Measurements from ENCODE around the gene MSH5. TPM values are rescaled to one million over a fixed set of nuclear protein-coding genes. Genes with fewer than 3 reads are reported as not detected.

The MSH5 gene
- total RNA-seq, 3 donors from 2014 or later (not counting 1 experiment from before 2014, with no cell fraction given), result 28.2 to 44.6 (median 43.7) TPM

GRCh38 chr6:31723245-31723979, 16.4 kb upstream of the MSH5 start, which contains the start of gene MPIG6B:
Gene MPIG6B (plus strand): TSS chr6:31723373. CDS start chr6:31723384, 11 bp downstream.
- peaks cover 0 to 4% of the 10 kb centered on the region in 2 donors for H3K27me3 Mint-ChIP-seq (ENCODE audit: low read depth in 2 of 2)
- H3K27me3 ChIP-seq (ENCODE audit: control insufficient read depth, insufficient read depth, low read length), result no peaks in the 10 kb centered on the region
- peak within 1 kb of the TSS; percentile 22 for H3K27ac ChIP-seq (ENCODE audit: low read length)
- WGBS (ENCODE audit: insufficient coverage), result 49% methylated on average over 45 of the region's 46 CpGs
- H3K4me1 ChIP-seq (ENCODE audit: control insufficient read depth, insufficient read depth, low read length), result peaks cover 37% of the 10 kb centered on the region
- H3K36me3 ChIP-seq (ENCODE audit: control insufficient read depth, insufficient read depth, low read length), result peaks cover 10% of the 10 kb centered on the region
- no peaks in the 10 kb centered on the region for H3K9me3 Mint-ChIP-seq
- peaks cover 16% of the 10 kb centered on the region for H3K36me3 Mint-ChIP-seq
- peaks cover 39 to 43% of the 10 kb centered on the region in 2 donors for H3K4me1 Mint-ChIP-seq
- H3K27ac Mint-ChIP-seq, result peak within 1 kb of the TSS; percentile 9 to 87
- no peaks in the 10 kb centered on the region for H3K9me3 ChIP-seq (ENCODE audit: control insufficient read depth, insufficient read depth, low read length)
- DNase-seq, result no peak
- H3K4me3 ChIP-seq (ENCODE audit: low read length), result no peak within 1 kb of the TSS
- peak in 2 of 3 donors; percentile 36 to 71 for ATAC-seq
- H3K4me3 Mint-ChIP-seq, result peak within 1 kb of the TSS; percentile 81
- TF ChIP-seq CTCF (IDR thresholded peaks at IDR 0.05), result no peak
- intact Hi-C loops (cut with micrococcal nuclease), result no loop called here

- no peak overlapping the region for H3K4me3 ChIP-seq (ENCODE audit: low read length)
- peaks cover 10% of the 10 kb centered on the region for H3K36me3 ChIP-seq (ENCODE audit: control insufficient read depth, insufficient read depth, low read length)
- H3K4me1 ChIP-seq (ENCODE audit: control insufficient read depth, insufficient read depth, low read length), result peaks cover 44% of the 10 kb centered on the region
- H3K27ac Mint-ChIP-seq, result peak overlapping the region in 1 of 2 donors; percentile 87
- no peak for TF ChIP-seq CTCF (IDR thresholded peaks at IDR 0.05)
- no peak for ATAC-seq
- H3K9me3 Mint-ChIP-seq, result no peaks in the 10 kb centered on the region
- no peaks in the 10 kb centered on the region for H3K9me3 ChIP-seq (ENCODE audit: control insufficient read depth, insufficient read depth, low read length)
- peaks cover 46 to 50% of the 10 kb centered on the region in 2 donors for H3K4me1 Mint-ChIP-seq
- peak overlapping the region; percentile 81 for H3K4me3 Mint-ChIP-seq
- no peak overlapping the region for H3K27ac ChIP-seq (ENCODE audit: low read length)
- H3K36me3 Mint-ChIP-seq, result peaks cover 16% of the 10 kb centered on the region
- intact Hi-C loops (cut with micrococcal nuclease), result no loop called here
- DNase-seq, result no peak
- H3K27me3 Mint-ChIP-seq (ENCODE audit: low read depth in 2 of 2), result peaks cover 0 to 4% of the 10 kb centered on the region in 2 donors
- WGBS (ENCODE audit: insufficient coverage), result 91% methylated on average over 25 of the region's 25 CpGs
- H3K27me3 ChIP-seq (ENCODE audit: control insufficient read depth, insufficient read depth, low read length), result no peaks in the 10 kb centered on the region
Observed at GRCh38 chr6:31723980-31724691, 15.7 kb upstream of the MSH5 start.

- no peak for ATAC-seq
- Histone ChIP-seq H3K36me3 (ENCODE audit: control insufficient read depth, insufficient read depth, low read length) (peaks cover 16% of the 10 kb centered on the region), H3K27me3 (ENCODE audit: control insufficient read depth, insufficient read depth, low read length) (no peaks in the 10 kb centered on the region), H3K9me3 (ENCODE audit: control insufficient read depth, insufficient read depth, low read length) (no peaks in the 10 kb centered on the region), H3K4me3 (ENCODE audit: low read length) (no peak overlapping the region), H3K4me1 (ENCODE audit: control insufficient read depth, insufficient read depth, low read length) (peaks cover 60% of the 10 kb centered on the region), H3K27ac (ENCODE audit: low read length) (no peak overlapping the region)
- intact Hi-C loops (cut with micrococcal nuclease), result no loop called here
- Mint-ChIP-seq H3K4me3 (no peak overlapping the region), H3K9me3 (no peaks in the 10 kb centered on the region), H3K4me1 (peaks cover 55 to 66% of the 10 kb centered on the region in 2 donors), H3K36me3 (peaks cover 16% of the 10 kb centered on the region), H3K27me3 (ENCODE audit: low read depth in 2 of 2) (peaks cover 0 to 4% of the 10 kb centered on the region in 2 donors), H3K27ac (peak overlapping the region; percentile 83 to 91)
- 84% methylated on average over 12 of the region's 12 CpGs for WGBS (ENCODE audit: insufficient coverage)
- no peak for TF ChIP-seq CTCF (IDR thresholded peaks at IDR 0.05)
- no peak for DNase-seq
Observed at GRCh38 chr6:31725502-31726350, 14.1 kb upstream of the MSH5 start.
